Astrocyte of the cerebellum (primary cell): Measurements from ENCODE around the gene PARP8.

ENCODE experiments used
- DNase-seq: peaks from one replicate; pipeline ENCODE4 v3.0.0-alpha.2; 2011; ENCODE audit warnings: low read depth
- H3K4me3 ChIP-seq: 2 replicates; pipeline ENCODE4 v1.5.1; 2011; ENCODE audit warnings: mild to moderate bottlenecking, low read depth, low read length, moderate library complexity
- CTCF ChIP-seq: IDR thresholded peaks from 2 replicates; pipeline ENCODE4 v1.5.1; 2012; ENCODE audit warnings: low read length, low read depth, moderate library complexity, mild to moderate bottlenecking; ENCODE audit errors: missing control alignments
- in situ Hi-C: cut with HindIII; loops from 2 replicates; pipeline ENCODE4 v1.10.0; 2017; ENCODE audit warnings: low sequenced_read_pairs

Gene PARP8

DNA sequence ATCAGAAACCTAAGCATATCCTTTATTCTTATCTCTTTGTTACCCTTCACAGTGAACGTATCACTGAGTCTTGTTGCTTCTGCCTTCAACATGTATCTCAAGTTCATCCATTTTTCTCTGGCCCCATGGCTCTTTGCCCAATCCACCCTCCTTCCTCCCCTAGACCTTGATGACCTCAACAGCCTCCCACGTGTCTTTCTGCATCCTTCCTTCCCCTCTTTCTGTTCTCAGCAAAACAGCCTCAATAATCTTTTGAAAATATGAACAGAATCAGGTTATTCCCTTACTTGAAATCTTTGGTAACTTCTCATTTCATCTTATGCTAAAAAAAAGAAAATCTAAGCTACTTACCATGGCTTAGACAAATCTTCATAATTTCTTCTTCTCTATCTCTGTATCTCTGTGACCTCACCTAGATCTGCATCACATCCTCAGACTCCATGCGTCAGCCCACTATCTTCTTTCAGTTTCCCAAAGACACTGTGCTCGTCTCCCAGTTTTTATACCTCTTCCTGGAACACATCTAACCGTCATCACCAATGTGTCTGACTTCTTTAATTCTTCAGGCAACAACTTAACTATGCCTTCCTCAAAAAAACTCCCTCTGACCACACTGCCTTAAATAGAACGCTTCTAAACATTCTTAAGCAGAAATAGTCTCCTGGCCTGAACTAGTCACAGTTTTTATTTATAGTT, 208.0 kb downstream of the PARP8 start:
- TF ChIP-seq CTCF: no peak
- DNase-seq: no peak
- H3K4me3 ChIP-seq: no peak overlapping the region
- in situ Hi-C loops: no loop called here

DNA sequence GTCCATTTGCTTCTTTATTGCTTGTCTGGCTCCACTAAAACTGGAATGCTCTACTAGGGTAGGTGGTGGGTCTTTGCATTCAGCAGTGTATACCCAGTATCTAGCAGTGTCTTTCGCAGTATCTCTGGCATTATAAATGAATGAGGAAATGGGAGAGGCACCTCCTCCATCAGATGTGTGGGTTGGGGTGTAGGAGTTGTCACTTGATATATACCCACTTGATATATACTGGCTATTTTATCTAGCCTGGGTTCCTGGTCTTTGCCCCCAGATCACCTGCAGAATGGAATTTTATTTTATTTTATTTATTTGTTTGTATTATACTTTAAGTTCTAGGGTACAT, 208.5 kb downstream of the PARP8 start:
- no peak overlapping the region for H3K4me3 ChIP-seq

DNA sequence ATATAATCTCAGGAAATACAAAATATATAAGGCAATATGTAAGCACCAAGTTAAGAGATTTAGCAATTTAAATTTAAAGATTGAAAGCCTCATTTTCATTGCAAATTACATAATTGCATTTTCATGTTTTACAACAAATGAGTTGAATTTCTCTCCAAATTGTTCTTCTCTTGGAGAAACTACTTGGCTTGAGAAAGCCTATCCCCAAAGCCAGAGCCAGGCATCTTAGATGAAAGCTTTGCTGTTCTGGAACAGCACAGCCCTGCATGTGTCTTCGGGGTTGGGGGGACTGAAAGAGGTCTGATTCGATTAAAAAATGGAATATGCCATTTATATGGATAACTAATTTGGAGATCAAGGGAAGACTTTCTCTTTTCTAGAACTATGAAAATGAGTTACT, 212.0 kb downstream of the PARP8 start:
- no peak overlapping the region for H3K4me3 ChIP-seq
- in situ Hi-C loops: no loop called here
- no peak for DNase-seq
- no peak for TF ChIP-seq CTCF

More for the DNA sequence above, 208.5 kb downstream of the PARP8 start:
- in situ Hi-C loops: no loop called here
- no peak for TF ChIP-seq CTCF
- DNase-seq: no peak

DNA sequence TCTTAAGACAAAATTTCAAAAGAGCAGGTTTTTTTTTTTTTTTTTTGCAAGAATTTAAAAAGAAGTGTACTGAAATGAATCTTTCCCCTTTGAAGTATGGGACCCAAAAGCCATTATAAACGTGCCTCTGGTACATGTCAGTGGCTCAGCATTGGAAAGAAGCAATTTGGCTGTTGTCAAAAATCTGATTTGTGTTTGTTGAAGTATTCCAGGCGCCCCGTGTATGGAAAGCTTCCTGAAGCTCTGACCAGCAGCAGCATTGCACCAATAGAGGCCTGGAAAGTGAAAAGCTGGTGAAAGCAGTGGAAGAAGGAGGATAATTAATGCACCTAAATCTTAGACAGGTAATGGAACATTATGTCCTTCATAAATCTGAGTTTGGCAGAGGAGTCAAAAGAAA, 215.0 kb downstream of the PARP8 start:
- no peak for DNase-seq
- in situ Hi-C loops: no loop called here
- no peak for TF ChIP-seq CTCF
- no peak overlapping the region for H3K4me3 ChIP-seq

DNA sequence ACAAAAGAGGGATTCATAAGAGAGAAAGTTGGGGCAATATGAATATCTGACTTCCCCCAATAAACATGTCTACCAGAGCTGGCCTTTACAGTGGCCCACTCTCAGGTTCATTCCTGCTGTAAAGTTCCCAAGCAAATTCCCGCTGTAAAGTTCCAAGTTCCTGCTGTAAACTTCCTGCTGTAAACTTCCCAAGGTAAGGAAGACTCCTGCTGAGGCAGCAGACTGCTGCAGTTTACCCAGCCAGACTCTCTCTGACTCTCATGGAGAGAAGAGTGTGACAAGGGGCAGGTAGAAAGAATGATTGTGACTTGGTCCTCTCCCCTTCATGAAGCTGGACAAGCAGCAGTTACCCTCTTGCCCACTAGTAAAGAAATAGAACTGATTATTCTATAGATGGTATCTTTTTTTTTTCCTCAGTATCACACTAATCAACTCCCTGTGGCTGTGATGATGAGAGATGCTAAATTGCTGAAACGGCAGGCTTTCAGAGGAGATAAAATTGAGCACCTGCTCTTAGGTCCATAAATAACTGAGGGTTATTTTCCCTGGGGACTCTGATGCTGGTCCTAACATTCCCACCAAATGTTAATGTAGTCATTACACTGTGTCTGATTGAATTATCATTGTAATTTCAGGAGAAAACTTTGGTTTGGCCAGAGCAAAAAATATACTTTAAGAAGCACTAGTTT, 220.4 kb downstream of the PARP8 start:
- no peak overlapping the region for H3K4me3 ChIP-seq
- no peak for TF ChIP-seq CTCF
- no peak for DNase-seq
- in situ Hi-C loops: no loop called here

GRCh38 chr5:50887889-50888633, 221.6 kb downstream of the PARP8 start:
- no peak for TF ChIP-seq CTCF
- no peak for DNase-seq
- in situ Hi-C loops: no loop called here
- no peak overlapping the region for H3K4me3 ChIP-seq
